ENCODE results near the gene LCN2.

DNA sequence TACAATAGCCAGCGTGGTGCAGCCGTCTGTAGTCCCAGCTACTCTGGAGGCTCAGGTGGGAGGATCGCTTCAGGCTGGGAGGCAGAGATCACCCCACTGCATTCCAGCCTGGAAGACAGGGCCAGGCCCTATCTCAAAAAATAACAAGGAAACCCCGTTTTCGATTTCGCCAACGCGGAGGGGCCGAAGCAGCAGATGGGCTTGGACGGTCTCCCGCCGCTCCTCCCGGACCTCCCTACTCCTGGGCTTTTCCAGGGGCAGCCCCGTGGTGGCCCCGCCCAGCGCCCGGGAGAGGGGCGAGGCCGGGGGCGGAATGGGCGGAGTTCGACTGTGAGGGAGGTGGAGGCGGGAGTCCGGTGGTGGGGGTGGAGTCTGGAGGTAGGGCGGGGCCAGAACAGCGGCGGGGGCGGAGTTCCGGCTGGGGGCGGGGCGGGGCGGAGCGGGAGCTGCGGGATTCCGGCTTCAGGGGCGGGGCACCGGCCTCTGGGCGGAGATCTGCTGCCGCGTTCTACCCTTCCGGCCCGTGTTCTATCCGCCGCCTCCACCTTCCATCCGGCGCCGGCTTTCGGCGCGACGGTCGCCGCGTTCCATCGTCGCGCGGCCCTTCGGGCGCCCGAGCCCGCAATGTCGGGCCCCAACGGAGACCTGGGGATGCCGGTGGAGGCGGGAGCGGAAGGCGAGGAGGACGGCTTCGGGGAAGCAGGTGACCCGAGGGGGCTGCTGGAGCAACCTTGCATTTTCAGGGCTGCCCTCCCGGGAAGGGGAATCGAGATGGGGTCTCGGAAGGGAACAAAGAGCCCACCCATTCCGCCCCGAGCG, 10.7 kb downstream of the LCN2 start, which contains the start of gene BBLN:
- TF ChIP-seq, protein P1, sequence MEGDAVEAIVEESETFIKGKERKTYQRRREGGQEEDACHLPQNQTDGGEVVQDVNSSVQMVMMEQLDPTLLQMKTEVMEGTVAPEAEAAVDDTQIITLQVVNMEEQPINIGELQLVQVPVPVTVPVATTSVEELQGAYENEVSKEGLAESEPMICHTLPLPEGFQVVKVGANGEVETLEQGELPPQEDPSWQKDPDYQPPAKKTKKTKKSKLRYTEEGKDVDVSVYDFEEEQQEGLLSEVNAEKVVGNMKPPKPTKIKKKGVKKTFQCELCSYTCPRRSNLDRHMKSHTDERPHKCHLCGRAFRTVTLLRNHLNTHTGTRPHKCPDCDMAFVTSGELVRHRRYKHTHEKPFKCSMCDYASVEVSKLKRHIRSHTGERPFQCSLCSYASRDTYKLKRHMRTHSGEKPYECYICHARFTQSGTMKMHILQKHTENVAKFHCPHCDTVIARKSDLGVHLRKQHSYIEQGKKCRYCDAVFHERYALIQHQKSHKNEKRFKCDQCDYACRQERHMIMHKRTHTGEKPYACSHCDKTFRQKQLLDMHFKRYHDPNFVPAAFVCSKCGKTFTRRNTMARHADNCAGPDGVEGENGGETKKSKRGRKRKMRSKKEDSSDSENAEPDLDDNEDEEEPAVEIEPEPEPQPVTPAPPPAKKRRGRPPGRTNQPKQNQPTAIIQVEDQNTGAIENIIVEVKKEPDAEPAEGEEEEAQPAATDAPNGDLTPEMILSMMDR (IDR thresholded peaks at IDR 0.05), result no peak
- no peak for TF ChIP-seq EP300 (IDR thresholded peaks at IDR 0.05)
